Liver (tissue), 9 donors: Measurements from ENCODE around the gene DOCK1. TPM values are rescaled to one million over a fixed set of nuclear protein-coding genes. Genes with fewer than 3 reads are reported as not detected.

Source experiments
- DNase-seq: peaks from one replicate; pipeline ENCODE4 v3.0.0-alpha.2; 2017; ENCODE audit warnings: low spot score
- H3K27ac ChIP-seq, 2 donors: one replicate each; pipeline ENCODE4 v1.7.0; 2013; ENCODE audit warnings: inconsistent platforms in 2 of 2, low read length in 2 of 2, control low read depth in 1 of 2, low read depth in 1 of 2, mild to moderate bottlenecking in 1 of 2
- H3K27me3 ChIP-seq, 4 donors: one replicate each; pipeline versions ENCODE4 v1.6.1 to v1.7.0; 2013; ENCODE audit warnings: low read length in 3 of 4, inconsistent platforms in 1 of 4, mild to moderate bottlenecking in 1 of 4, moderate library complexity in 1 of 4; ENCODE audit not compliant: control insufficient read depth in 4 of 4, insufficient read depth in 4 of 4
- H3K36me3 ChIP-seq, 4 donors: one replicate each; pipeline versions ENCODE4 v1.6.1 to v1.7.0; 2013; ENCODE audit warnings: low read length in 3 of 4, mild to moderate bottlenecking in 3 of 4, low read depth in 1 of 4, moderate library complexity in 1 of 4; ENCODE audit not compliant: control insufficient read depth in 4 of 4, insufficient read depth in 3 of 4
- H3K4me1 ChIP-seq, 4 donors: one replicate each; pipeline versions ENCODE4 v1.6.1 to v1.7.0; 2013; ENCODE audit warnings: low read length in 3 of 4, mild to moderate bottlenecking in 3 of 4, moderate library complexity in 1 of 4; ENCODE audit not compliant: control insufficient read depth in 4 of 4, insufficient read depth in 4 of 4
- H3K4me3 ChIP-seq, 3 donors: one replicate each; pipeline versions ENCODE4 v1.6.1 to v1.7.0; 2013; ENCODE audit warnings: low read length in 3 of 3, control low read depth in 1 of 3, low read depth in 1 of 3, mild to moderate bottlenecking in 1 of 3
- H3K9ac ChIP-seq, 2 donors: one replicate each; pipeline ENCODE4 v1.7.0; 2013; ENCODE audit warnings: low read length in 2 of 2, mild to moderate bottlenecking in 2 of 2, moderate library complexity in 2 of 2, control low read depth in 1 of 2, low read depth in 1 of 2
- H3K9me3 ChIP-seq, 4 donors: one replicate each; pipeline versions ENCODE4 v1.6.1 to v1.7.0; 2013; ENCODE audit warnings: low read length in 3 of 4; ENCODE audit not compliant: control insufficient read depth in 4 of 4
- EGR1 ChIP-seq, 2 donors: IDR thresholded peaks; 2 replicates each; pipeline ENCODE4 v1.6.1; 2016 to 2018; ENCODE audit warnings: antibody characterized with exemption in 2 of 2, low read depth in 2 of 2
- FOXA1 ChIP-seq: IDR thresholded peaks from 2 replicates; pipeline ENCODE4 v1.6.1; 2016; ENCODE audit warnings: antibody characterized with exemption
- FOXA2 ChIP-seq: IDR thresholded peaks from 2 replicates; pipeline ENCODE4 v1.6.1; 2016; ENCODE audit warnings: antibody characterized with exemption
- GABPA ChIP-seq, 2 donors: IDR thresholded peaks in 1 of 2; conservative IDR thresholded peaks in 1 of 2; 2 replicates each; pipeline ENCODE4 v1.6.1; 2016; ENCODE audit warnings: antibody characterized with exemption in 2 of 2, mild to moderate bottlenecking in 1 of 2, moderate library complexity in 1 of 2
- HNF4A ChIP-seq, 2 donors: conservative IDR thresholded peaks; 2 replicates each; pipeline ENCODE4 v1.6.1; 2016; ENCODE audit warnings: antibody characterized with exemption in 2 of 2, mild to moderate bottlenecking in 2 of 2
- HNF4G ChIP-seq: IDR thresholded peaks from 2 replicates; pipeline ENCODE4 v1.6.1; 2016; ENCODE audit warnings: antibody characterized with exemption
- JUND ChIP-seq, 2 donors: IDR thresholded peaks; 2 replicates each; pipeline ENCODE4 v1.6.1; 2016; ENCODE audit warnings: antibody characterized with exemption in 2 of 2
- NR2F2 ChIP-seq: IDR thresholded peaks from 2 replicates; pipeline ENCODE4 v1.6.1; 2016; ENCODE audit warnings: antibody characterized with exemption
- RAD21 ChIP-seq, 2 donors: IDR thresholded peaks; 2 replicates each; pipeline ENCODE4 v1.6.1; 2016; ENCODE audit warnings: antibody characterized with exemption in 2 of 2, mild to moderate bottlenecking in 2 of 2
- RXRA ChIP-seq, 2 donors: IDR thresholded peaks; 2 replicates each; pipeline ENCODE4 v1.6.1; 2017 to 2018; ENCODE audit warnings: antibody characterized with exemption in 2 of 2, mild to moderate bottlenecking in 1 of 2
- SP1 ChIP-seq: IDR thresholded peaks from 2 replicates; pipeline ENCODE4 v1.6.1; 2018; ENCODE audit warnings: antibody characterized with exemption, mild to moderate bottlenecking
- TAF1 ChIP-seq: conservative IDR thresholded peaks from 2 replicates; pipeline ENCODE4 v1.6.1; 2016; ENCODE audit warnings: antibody characterized with exemption, mild to moderate bottlenecking
- YY1 ChIP-seq: IDR thresholded peaks from 2 replicates; pipeline ENCODE4 v1.6.1; 2016; ENCODE audit warnings: antibody characterized with exemption, mild to moderate bottlenecking
- WGBS: extraction: QIAGEN DNeasy Blood & Tissue Kit; methylation state at CpG from one replicate; pipeline ENCODE4 v1.1.7; 2013; 5-methylcytosine and 5-hydroxymethylcytosine counted together
- polyA plus RNA-seq, 2 donors: library from polyadenylated mRNA; stranded (reverse) in 1 of 2; unstranded in 1 of 2; fragments of 200-250 nt in 1 of 2; fragments of >200 nt in 1 of 2; fragmentation: Nextera tagmentation in 1 of 2; extraction: Ambion mirVana in 1 of 2; gene quantifications; one replicate each; pipeline versions ENCODE4 v1.2.1 to v1.2.3, GENCODE V29; 2013 to 2015
- total RNA-seq, 2 donors: library from RNA; depleted of rRNA; stranded (reverse); fragments of >200 nt; gene quantifications; one replicate each; pipeline ENCODE4 v1.2.3, GENCODE V29; 2014
- TF ChIP-seq, protein P1 (sequence below): IDR thresholded peaks from 2 replicates; pipeline ENCODE4 v1.6.1; 2016; ENCODE audit warnings: antibody characterized with exemption
- TF ChIP-seq, protein P2 (sequence below): IDR thresholded peaks from 2 replicates; pipeline ENCODE4 v1.6.1; 2016; ENCODE audit warnings: antibody characterized with exemption
- TF ChIP-seq, protein P3 (sequence below): IDR thresholded peaks from 2 replicates; pipeline ENCODE4 v1.6.1; 2016; ENCODE audit warnings: antibody characterized with exemption
- TF ChIP-seq, protein P4 (sequence below): fragments of 150-350 bp; IDR thresholded peaks from 2 replicates; pipeline ENCODE4 v1.5.1; 2017; ENCODE audit warnings: improper control_type of control experiment, low read depth, low read length; ENCODE audit not compliant: missing input control
- TF ChIP-seq, protein P5 (sequence below): IDR thresholded peaks from 2 replicates; pipeline ENCODE4 v1.6.1; 2016; ENCODE audit warnings: antibody characterized with exemption, mild to moderate bottlenecking
- donor health status: healthy.
- donor health status: healthy.
- donor health status: healthy.
- donor health status: healthy.
- donor health status: healthy.

Gene DOCK1
- total and polyA plus RNA-seq, 4 donors, result 3.8 to 28.8 (median 9.1) TPM

DNA sequence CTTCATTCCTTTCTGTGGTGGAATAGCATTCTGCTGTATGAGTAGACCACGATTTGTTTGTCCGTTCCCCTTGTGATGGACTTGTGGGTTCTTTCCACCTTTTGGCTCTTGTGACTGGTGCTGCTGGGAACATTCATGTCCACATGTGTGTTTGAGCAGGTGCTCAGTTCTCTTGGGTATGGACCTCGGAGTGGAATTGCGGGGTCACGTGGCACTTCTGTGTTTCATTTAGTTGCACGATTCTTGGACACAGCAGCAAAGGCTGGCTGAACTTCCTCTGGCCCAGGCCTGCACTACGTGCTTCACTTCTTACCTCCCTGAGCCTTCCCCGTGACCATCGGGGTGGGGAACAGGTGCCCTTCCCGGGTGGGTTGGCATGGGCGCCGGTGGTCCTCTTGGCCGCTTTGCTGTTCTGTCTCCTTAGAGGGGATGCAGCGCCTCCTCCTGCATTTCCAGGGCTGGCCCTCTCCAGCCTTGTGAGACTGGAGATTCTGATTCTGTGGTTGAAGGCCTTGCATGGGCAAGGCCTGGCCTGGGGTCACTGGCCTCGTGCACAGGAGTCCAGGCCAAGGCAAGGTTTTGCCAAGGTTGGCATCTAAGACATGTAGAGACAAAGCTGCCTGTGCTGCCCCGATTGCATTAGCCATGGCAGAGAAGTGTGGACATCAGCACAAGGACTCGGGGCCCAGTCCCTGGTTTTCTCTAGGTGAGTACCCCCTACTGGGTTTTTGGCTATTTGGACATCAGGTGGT lies 25.1 kb downstream of the DOCK1 start:
- Histone ChIP-seq H3K27me3 (no peaks in the 10 kb centered on the region), H3K9me3 (no peaks in the 10 kb centered on the region), H3K27ac (no peak overlapping the region), H3K36me3 (peaks cover 0 to 3% (median 0%) of the 10 kb centered on the region in 4 donors), H3K9ac (no peak overlapping the region), H3K4me1 (peaks cover 9 to 25% (median 17%) of the 10 kb centered on the region in 4 donors), H3K4me3 (no peak overlapping the region)
- TF ChIP-seq TAF1 (no peak), SP1 (no peak), GABPA (IDR thresholded peaks at IDR 0.05 in 1 of 2, conservative IDR thresholded peaks at IDR 0.05 in 1 of 2) (no peak), HNF4G (no peak), NR2F2 (no peak), JUND (IDR thresholded peaks at IDR 0.05) (no peak)
- no peak for DNase-seq
- WGBS, result 80% methylated on average over 17 of the region's 17 CpGs

DNA sequence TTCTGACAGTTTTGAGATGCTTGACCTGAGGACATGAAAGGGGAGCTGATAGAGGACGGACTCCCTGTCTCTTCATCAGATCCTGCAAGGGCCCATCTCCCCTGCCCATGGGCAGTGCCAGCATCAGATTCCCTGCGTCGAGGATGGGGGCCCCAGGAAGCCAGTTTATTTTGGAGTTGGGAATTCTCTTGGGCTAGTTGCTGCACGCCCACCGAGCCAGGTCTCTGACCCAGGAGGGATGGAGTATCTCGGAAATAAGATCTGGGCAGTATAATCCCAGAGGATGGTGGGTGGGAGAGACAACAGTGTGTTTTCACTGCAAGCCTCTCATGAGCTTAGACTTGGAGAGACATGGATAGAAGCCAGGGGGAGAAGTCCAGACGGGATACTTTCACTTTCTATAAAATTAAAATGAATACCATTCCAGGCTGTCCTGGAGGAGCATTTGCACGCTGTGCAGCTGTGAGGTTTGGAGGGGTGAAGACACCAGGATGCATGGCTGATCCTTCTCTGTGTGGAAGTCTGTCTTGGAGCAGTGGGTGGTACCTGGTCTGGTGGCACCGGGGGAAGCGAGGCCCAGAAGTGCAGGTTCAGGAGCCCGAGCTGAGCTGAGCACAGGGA lies 25.8 kb downstream of the DOCK1 start:
- TF ChIP-seq JUND (IDR thresholded peaks at IDR 0.05) (no peak), RXRA (IDR thresholded peaks at IDR 0.05) (peak in 1 of 2 donors; percentile 14), HNF4A (conservative IDR thresholded peaks at IDR 0.05) (peak; percentile 23 to 33), YY1 (peak; percentile 29)
- TF ChIP-seq, protein P1, sequence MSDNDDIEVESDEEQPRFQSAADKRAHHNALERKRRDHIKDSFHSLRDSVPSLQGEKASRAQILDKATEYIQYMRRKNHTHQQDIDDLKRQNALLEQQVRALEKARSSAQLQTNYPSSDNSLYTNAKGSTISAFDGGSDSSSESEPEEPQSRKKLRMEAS, result no peak
- H3K27me3 ChIP-seq, result no peaks in the 10 kb centered on the region
- peak overlapping the region; percentile 42 to 56 for H3K9ac ChIP-seq
- H3K36me3 ChIP-seq, result peaks cover 0 to 3% (median 0%) of the 10 kb centered on the region in 4 donors
- DNase-seq, result no peak
- peak overlapping the region; percentile 56 to 79 for H3K27ac ChIP-seq
- H3K9me3 ChIP-seq, result no peaks in the 10 kb centered on the region
- 51% methylated on average over 11 of the region's 11 CpGs for WGBS
- H3K4me3 ChIP-seq, result peak overlapping the region; percentile 24 to 64 (median 31)
- H3K4me1 ChIP-seq, result peaks cover 9 to 32% (median 22%) of the 10 kb centered on the region in 4 donors

DNA sequence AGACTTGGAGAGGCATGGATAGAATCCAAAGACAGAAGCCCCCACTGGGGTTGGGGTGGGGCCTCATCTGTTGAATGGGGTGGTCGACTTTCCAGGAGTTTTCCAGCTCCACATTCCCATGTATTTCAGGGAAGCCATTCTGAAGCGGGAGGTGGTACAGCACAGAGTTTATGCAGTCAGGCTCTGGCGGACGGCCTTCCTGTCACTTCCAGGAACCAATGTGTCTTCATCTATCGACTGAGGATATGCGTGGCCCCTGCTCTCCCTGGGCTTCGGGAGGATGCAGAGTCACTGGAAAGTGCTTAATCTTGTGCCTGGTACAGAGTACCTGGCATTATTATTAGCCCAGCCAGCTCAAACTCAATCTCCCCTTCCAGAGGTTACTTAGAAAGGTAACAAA lies 26.3 kb downstream of the DOCK1 start:
- WGBS, result 68% methylated on average over 7 of the region's 7 CpGs
- H3K27ac ChIP-seq, result peak overlapping the region; percentile 56 to 79
- no peak for TF ChIP-seq FOXA2
- TF ChIP-seq TAF1, result no peak
- no peak for TF ChIP-seq EGR1 (IDR thresholded peaks at IDR 0.05; ENCODE audit: low read depth in 2 of 2)
- TF ChIP-seq, protein P2, sequence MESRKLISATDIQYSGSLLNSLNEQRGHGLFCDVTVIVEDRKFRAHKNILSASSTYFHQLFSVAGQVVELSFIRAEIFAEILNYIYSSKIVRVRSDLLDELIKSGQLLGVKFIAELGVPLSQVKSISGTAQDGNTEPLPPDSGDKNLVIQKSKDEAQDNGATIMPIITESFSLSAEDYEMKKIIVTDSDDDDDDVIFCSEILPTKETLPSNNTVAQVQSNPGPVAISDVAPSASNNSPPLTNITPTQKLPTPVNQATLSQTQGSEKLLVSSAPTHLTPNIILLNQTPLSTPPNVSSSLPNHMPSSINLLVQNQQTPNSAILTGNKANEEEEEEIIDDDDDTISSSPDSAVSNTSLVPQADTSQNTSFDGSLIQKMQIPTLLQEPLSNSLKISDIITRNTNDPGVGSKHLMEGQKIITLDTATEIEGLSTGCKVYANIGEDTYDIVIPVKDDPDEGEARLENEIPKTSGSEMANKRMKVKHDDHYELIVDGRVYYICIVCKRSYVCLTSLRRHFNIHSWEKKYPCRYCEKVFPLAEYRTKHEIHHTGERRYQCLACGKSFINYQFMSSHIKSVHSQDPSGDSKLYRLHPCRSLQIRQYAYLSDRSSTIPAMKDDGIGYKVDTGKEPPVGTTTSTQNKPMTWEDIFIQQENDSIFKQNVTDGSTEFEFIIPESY, result no peak
- TF ChIP-seq, protein P3, sequence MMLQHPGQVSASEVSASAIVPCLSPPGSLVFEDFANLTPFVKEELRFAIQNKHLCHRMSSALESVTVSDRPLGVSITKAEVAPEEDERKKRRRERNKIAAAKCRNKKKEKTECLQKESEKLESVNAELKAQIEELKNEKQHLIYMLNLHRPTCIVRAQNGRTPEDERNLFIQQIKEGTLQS, result no peak
- no peak for TF ChIP-seq JUND (IDR thresholded peaks at IDR 0.05)
- no peak for TF ChIP-seq HNF4G
- TF ChIP-seq NR2F2, result no peak
- TF ChIP-seq, protein P4, sequence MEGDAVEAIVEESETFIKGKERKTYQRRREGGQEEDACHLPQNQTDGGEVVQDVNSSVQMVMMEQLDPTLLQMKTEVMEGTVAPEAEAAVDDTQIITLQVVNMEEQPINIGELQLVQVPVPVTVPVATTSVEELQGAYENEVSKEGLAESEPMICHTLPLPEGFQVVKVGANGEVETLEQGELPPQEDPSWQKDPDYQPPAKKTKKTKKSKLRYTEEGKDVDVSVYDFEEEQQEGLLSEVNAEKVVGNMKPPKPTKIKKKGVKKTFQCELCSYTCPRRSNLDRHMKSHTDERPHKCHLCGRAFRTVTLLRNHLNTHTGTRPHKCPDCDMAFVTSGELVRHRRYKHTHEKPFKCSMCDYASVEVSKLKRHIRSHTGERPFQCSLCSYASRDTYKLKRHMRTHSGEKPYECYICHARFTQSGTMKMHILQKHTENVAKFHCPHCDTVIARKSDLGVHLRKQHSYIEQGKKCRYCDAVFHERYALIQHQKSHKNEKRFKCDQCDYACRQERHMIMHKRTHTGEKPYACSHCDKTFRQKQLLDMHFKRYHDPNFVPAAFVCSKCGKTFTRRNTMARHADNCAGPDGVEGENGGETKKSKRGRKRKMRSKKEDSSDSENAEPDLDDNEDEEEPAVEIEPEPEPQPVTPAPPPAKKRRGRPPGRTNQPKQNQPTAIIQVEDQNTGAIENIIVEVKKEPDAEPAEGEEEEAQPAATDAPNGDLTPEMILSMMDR, result no peak
- no peak for TF ChIP-seq RAD21 (IDR thresholded peaks at IDR 0.05)
- TF ChIP-seq, protein P5, sequence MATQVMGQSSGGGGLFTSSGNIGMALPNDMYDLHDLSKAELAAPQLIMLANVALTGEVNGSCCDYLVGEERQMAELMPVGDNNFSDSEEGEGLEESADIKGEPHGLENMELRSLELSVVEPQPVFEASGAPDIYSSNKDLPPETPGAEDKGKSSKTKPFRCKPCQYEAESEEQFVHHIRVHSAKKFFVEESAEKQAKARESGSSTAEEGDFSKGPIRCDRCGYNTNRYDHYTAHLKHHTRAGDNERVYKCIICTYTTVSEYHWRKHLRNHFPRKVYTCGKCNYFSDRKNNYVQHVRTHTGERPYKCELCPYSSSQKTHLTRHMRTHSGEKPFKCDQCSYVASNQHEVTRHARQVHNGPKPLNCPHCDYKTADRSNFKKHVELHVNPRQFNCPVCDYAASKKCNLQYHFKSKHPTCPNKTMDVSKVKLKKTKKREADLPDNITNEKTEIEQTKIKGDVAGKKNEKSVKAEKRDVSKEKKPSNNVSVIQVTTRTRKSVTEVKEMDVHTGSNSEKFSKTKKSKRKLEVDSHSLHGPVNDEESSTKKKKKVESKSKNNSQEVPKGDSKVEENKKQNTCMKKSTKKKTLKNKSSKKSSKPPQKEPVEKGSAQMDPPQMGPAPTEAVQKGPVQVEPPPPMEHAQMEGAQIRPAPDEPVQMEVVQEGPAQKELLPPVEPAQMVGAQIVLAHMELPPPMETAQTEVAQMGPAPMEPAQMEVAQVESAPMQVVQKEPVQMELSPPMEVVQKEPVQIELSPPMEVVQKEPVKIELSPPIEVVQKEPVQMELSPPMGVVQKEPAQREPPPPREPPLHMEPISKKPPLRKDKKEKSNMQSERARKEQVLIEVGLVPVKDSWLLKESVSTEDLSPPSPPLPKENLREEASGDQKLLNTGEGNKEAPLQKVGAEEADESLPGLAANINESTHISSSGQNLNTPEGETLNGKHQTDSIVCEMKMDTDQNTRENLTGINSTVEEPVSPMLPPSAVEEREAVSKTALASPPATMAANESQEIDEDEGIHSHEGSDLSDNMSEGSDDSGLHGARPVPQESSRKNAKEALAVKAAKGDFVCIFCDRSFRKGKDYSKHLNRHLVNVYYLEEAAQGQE, result no peak
- TF ChIP-seq FOXA1, result no peak
- TF ChIP-seq YY1, result no peak
- TF ChIP-seq, protein P1, result no peak
- no peak for TF ChIP-seq GABPA (IDR thresholded peaks at IDR 0.05 in 1 of 2, conservative IDR thresholded peaks at IDR 0.05 in 1 of 2)
- no peak for TF ChIP-seq RXRA (IDR thresholded peaks at IDR 0.05)
- TF ChIP-seq SP1, result no peak

More for the DNA sequence above, 26.3 kb downstream of the DOCK1 start:
- Histone ChIP-seq H3K4me1 (peaks cover 9 to 35% (median 25%) of the 10 kb centered on the region in 4 donors), H3K9me3 (no peaks in the 10 kb centered on the region), H3K4me3 (peak overlapping the region; percentile 24 to 64 (median 31)), H3K27me3 (no peaks in the 10 kb centered on the region), H3K9ac (peak overlapping the region in 1 of 2 donors; percentile 42), H3K36me3 (peaks cover 0 to 3% (median 0%) of the 10 kb centered on the region in 4 donors)
- DNase-seq, result no peak
